Osteoblast (primary cell): ENCODE measurements around the gene DET1. TPM values are rescaled to one million over a fixed set of nuclear protein-coding genes. Genes with fewer than 3 reads are reported as not detected.

Source experiments
- DNase-seq: peaks from one replicate; pipeline ENCODE4 v3.0.0; 2011; ENCODE audit warnings: low spot score, mixed read lengths; ENCODE audit not compliant: insufficient read length; ENCODE audit errors: missing footprints
- H2AFZ ChIP-seq: 2 replicates; pipeline ENCODE4 v1.6.0; 2011; ENCODE audit warnings: mild to moderate bottlenecking, low read length
- H3K27ac ChIP-seq: 2 replicates; pipeline ENCODE4 v1.5.1; 2011; ENCODE audit warnings: mild to moderate bottlenecking, low read depth, low read length, moderate library complexity
- H3K27me3 ChIP-seq: 2 replicates; pipeline ENCODE4 v1.6.0; 2012; ENCODE audit warnings: mild to moderate bottlenecking, control low read depth, inconsistent platforms, low read length, moderate library complexity; ENCODE audit not compliant: insufficient read depth
- H3K36me3 ChIP-seq: 2 replicates; pipeline ENCODE4 v1.5.1; 2011; ENCODE audit warnings: mild to moderate bottlenecking, low read length, control low read depth, moderate library complexity; ENCODE audit not compliant: insufficient read depth
- H3K4me1 ChIP-seq: 2 replicates; pipeline ENCODE4 v1.5.1; 2011; ENCODE audit warnings: mild to moderate bottlenecking, low read length, control low read depth, moderate library complexity; ENCODE audit not compliant: insufficient read depth
- H3K4me2 ChIP-seq: 2 replicates; pipeline ENCODE4 v1.6.0; 2011; ENCODE audit warnings: mild to moderate bottlenecking, low read length; ENCODE audit not compliant: insufficient read depth
- H3K4me3 ChIP-seq: fragments of 200-600 bp; sonication (generic); 3 replicates; pipeline ENCODE4 v1.5.1; 2012; ENCODE audit warnings: mild to moderate bottlenecking, low read length, inconsistent platforms; ENCODE audit not compliant: insufficient read depth
- H3K79me2 ChIP-seq: 2 replicates; pipeline ENCODE4 v1.6.0; 2012; ENCODE audit warnings: mild to moderate bottlenecking, low read length, control low read depth, inconsistent platforms; ENCODE audit not compliant: insufficient read depth
- H3K9me3 ChIP-seq: 2 replicates; pipeline ENCODE4 v1.5.1; 2011; ENCODE audit warnings: low read depth, low read length, control low read depth
- H4K20me1 ChIP-seq: 2 replicates; pipeline ENCODE4 v1.6.0; 2012; ENCODE audit warnings: mild to moderate bottlenecking, low read length, control low read depth; ENCODE audit not compliant: insufficient read depth
- total RNA-seq: library from RNA; depleted of rRNA; stranded (reverse); fragments of >200 nt; gene quantifications from 2 replicates; pipeline ENCODE4 v1.2.3, GENCODE V29; 2012
- TF ChIP-seq, protein P1 (sequence below): IDR thresholded peaks from 2 replicates; pipeline ENCODE4 v1.5.1; 2011; ENCODE audit warnings: mild to moderate bottlenecking, low read depth, low read length, moderate library complexity; ENCODE audit errors: extremely low read depth

Gene DET1
- total RNA-seq, 1 donor: 7.6 TPM

DNA sequence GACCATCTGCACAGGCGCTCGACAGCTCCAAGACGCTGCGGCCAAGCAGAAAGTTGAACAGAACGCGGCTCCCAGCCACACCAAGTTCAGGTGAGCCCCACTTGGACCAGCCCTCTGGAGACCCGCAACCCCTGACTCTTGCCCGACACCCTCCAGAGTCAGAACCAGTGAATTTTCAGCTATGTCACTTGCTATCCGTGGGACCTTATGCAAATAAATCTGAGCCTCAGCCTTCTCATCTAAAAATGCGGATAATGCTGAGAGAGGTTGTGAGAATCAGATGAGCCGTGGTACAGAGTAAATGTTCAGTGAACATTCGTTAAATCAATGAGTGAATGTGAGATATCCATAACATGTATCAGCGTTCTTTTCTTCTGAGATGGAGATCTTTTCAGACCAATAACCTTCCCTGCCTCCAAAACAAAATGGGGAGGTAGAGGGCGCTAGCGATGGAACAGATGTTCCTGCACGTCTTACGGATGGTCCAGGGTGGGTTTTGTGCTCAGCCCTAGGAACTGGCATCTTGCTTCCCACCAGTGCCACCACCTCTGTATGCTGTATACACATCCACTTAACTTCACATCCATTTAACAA lies 78.4 kb downstream of the DET1 start:
- no peak for DNase-seq
- TF ChIP-seq, protein P1, sequence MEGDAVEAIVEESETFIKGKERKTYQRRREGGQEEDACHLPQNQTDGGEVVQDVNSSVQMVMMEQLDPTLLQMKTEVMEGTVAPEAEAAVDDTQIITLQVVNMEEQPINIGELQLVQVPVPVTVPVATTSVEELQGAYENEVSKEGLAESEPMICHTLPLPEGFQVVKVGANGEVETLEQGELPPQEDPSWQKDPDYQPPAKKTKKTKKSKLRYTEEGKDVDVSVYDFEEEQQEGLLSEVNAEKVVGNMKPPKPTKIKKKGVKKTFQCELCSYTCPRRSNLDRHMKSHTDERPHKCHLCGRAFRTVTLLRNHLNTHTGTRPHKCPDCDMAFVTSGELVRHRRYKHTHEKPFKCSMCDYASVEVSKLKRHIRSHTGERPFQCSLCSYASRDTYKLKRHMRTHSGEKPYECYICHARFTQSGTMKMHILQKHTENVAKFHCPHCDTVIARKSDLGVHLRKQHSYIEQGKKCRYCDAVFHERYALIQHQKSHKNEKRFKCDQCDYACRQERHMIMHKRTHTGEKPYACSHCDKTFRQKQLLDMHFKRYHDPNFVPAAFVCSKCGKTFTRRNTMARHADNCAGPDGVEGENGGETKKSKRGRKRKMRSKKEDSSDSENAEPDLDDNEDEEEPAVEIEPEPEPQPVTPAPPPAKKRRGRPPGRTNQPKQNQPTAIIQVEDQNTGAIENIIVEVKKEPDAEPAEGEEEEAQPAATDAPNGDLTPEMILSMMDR: peak; percentile 55
- H3K27ac ChIP-seq: peak overlapping the region; percentile 98

GRCh38 chr15:88467073-88467934 lies 79.2 kb downstream of the DET1 start, which contains the start of the genes MRPL46 and MRPS11:
Gene MRPL46, minus strand, starts transcription at chr15:88467388. Its CDS starts 11 bp downstream, at chr15:88467377.
Gene MRPS11, plus strand, starts transcription at chr15:88467708. Its CDS starts 10 bp downstream, at chr15:88467718.
- peak; percentile 94 for DNase-seq
- Histone ChIP-seq H3K27ac (peak within 1 kb of the TSS; percentile 98), H3K4me2 (peak within 1 kb of the TSS; percentile 86), H3K36me3 (peaks cover 36% of the 10 kb centered on the region), H3K27me3 (no peaks in the 10 kb centered on the region), H3K9me3 (no peaks in the 10 kb centered on the region), H4K20me1 (no peaks in the 10 kb centered on the region), H3K4me1 (peaks cover 24% of the 10 kb centered on the region), H2AFZ (peak within 1 kb of the TSS; percentile 92), H3K79me2 (peaks cover 40% of the 10 kb centered on the region), H3K4me3 (peak within 1 kb of the TSS; percentile 87)
- TF ChIP-seq, protein P1: no peak

More for the DNA sequence above, 78.4 kb downstream of the DET1 start:
- H3K4me3 ChIP-seq: peak overlapping the region; percentile 87
- no peaks in the 10 kb centered on the region for H3K27me3 ChIP-seq
- no peaks in the 10 kb centered on the region for H3K9me3 ChIP-seq
- peaks cover 37% of the 10 kb centered on the region for H3K36me3 ChIP-seq
- peaks cover 40% of the 10 kb centered on the region for H3K79me2 ChIP-seq
- H2AFZ ChIP-seq: peak overlapping the region; percentile 92
- H4K20me1 ChIP-seq: no peaks in the 10 kb centered on the region
- peaks cover 24% of the 10 kb centered on the region for H3K4me1 ChIP-seq
- H3K4me2 ChIP-seq: peak overlapping the region; percentile 86

DNA sequence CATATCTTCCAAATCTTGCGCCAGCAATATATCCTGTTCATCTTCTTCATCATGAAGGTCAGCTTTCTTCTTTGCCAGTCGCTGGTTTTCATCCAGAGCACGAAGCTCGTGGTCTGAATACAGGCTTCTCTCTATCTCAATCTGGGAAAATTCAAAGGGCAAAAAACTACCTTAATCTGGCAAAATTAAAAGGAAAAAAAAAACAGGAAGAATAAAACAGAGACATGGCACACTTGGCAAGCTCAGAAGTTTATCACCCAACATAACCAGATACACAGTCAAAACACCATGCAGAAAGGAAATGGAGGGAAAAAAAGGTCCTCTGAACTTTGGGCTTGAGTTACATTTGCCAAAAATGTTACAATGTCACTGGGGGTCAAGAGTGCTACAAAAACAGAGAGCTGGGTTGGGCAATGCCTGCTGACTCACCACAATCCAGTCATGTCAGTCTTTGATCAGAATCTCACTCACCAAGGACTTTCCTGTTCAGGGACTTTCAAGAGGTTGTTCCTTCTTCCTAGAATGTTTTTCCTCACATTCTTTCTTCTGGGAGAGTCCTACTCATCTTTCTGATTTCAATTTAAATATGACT lies 80.8 kb downstream of the DET1 start:
- H4K20me1 ChIP-seq: no peaks in the 10 kb centered on the region
- peaks cover 24% of the 10 kb centered on the region for H3K4me1 ChIP-seq
- peaks cover 37% of the 10 kb centered on the region for H3K79me2 ChIP-seq
- no peak for DNase-seq
- peak overlapping the region; percentile 86 for H3K4me2 ChIP-seq
- H3K4me3 ChIP-seq: peak overlapping the region; percentile 87
- peak overlapping the region; percentile 24 for H3K27ac ChIP-seq
- H2AFZ ChIP-seq: no peak overlapping the region
- no peaks in the 10 kb centered on the region for H3K27me3 ChIP-seq
- no peaks in the 10 kb centered on the region for H3K9me3 ChIP-seq
- peaks cover 36% of the 10 kb centered on the region for H3K36me3 ChIP-seq
- TF ChIP-seq, protein P1: no peak
